PC-3 (cell line): ENCODE measurements around the gene SVOP.

Experiments
- EZH2 ChIP-seq: fragments of 300-600 bp; sonication (generic); IDR thresholded peaks from one replicate; pipeline ENCODE4 v1.6.1; 2017; ENCODE audit warnings: antibody characterized with exemption, mild to moderate bottlenecking, low read length; ENCODE audit not compliant: unreplicated experiment
- EZH2phosphoT487 ChIP-seq: fragments of 300-600 bp; sonication (generic); IDR thresholded peaks from 2 replicates; pipeline ENCODE4 v1.6.1; 2018; ENCODE audit warnings: mild to moderate bottlenecking, antibody characterized with exemption, low read length, borderline replicate concordance
- TF ChIP-seq, protein P1 (sequence below): fragments of 300-600 bp; sonication (generic); conservative IDR thresholded peaks from 2 replicates; pipeline ENCODE4 v1.5.1; 2017; ENCODE audit warnings: antibody characterized with exemption, low read depth, mild to moderate bottlenecking, low read length

DNA sequence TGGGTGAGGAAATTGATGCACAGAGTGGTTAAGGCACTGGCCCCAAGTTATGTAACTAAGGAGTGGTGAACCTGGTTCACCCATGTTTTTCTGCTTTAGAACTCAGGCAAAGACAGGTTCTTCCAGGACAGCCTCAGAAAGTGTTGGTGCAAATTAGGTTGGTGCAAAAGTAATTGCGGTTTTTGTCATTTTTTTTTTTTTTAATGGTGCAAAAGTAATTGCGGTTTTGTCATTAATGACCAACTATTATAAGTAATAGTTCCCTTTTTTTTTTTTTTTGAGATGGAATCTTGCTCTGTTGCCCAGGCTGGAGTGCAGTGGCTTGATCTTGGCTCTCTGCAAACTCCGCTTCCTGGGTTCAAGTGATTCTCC, 158.3 kb downstream of the SVOP start:
- TF ChIP-seq EZH2, result no peak
- TF ChIP-seq, protein P1, sequence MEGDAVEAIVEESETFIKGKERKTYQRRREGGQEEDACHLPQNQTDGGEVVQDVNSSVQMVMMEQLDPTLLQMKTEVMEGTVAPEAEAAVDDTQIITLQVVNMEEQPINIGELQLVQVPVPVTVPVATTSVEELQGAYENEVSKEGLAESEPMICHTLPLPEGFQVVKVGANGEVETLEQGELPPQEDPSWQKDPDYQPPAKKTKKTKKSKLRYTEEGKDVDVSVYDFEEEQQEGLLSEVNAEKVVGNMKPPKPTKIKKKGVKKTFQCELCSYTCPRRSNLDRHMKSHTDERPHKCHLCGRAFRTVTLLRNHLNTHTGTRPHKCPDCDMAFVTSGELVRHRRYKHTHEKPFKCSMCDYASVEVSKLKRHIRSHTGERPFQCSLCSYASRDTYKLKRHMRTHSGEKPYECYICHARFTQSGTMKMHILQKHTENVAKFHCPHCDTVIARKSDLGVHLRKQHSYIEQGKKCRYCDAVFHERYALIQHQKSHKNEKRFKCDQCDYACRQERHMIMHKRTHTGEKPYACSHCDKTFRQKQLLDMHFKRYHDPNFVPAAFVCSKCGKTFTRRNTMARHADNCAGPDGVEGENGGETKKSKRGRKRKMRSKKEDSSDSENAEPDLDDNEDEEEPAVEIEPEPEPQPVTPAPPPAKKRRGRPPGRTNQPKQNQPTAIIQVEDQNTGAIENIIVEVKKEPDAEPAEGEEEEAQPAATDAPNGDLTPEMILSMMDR, result no peak
- TF ChIP-seq EZH2phosphoT487, result no peak
